Heart left ventricle (tissue), 16 donors: Measurements from ENCODE around the gene MICAL2. TPM values are rescaled to one million over a fixed set of nuclear protein-coding genes. Genes with fewer than 3 reads are reported as not detected.

Source experiments
- ATAC-seq, 4 donors: fragments of 200-7000 bp; cut with Tn5 transposase; one replicate each; pipeline ENCODE4 v1.9.1; 2020 to 2022; ENCODE audit warnings: moderate library complexity in 4 of 4, mild to moderate bottlenecking in 3 of 4, moderate number of reproducible peaks in 1 of 4
- DNase-seq, 5 donors: peaks; one replicate each; pipeline ENCODE4 v3.0.0-alpha.2; 2020
- H3K27ac ChIP-seq, 12 donors: fragments of 200-600 bp; sonication (generic) in 4 of 12; one replicate each; pipeline versions ENCODE4 v1.5.0 to v1.8.0; 2016 to 2022; ENCODE audit warnings: mild to moderate bottlenecking in 2 of 12
- H3K27me3 ChIP-seq, 9 donors: fragments of 200-600 bp; sonication (generic) in 2 of 9; one replicate each; pipeline versions ENCODE4 v1.5.1 to v1.8.0; 2016 to 2022; ENCODE audit warnings: mild to moderate bottlenecking in 3 of 9
- H3K36me3 ChIP-seq, 9 donors: fragments of 200-600 bp; sonication (generic) in 2 of 9; one replicate each; pipeline versions ENCODE4 v1.5.0 to v1.8.0; 2018 to 2022; ENCODE audit warnings: mild to moderate bottlenecking in 2 of 9
- H3K4me1 ChIP-seq, 12 donors: fragments of 200-600 bp; sonication (generic) in 4 of 12; one replicate each; pipeline versions ENCODE4 v1.5.0 to v1.8.0; 2016 to 2022; ENCODE audit warnings: mild to moderate bottlenecking in 3 of 12
- H3K4me3 ChIP-seq, 12 donors: fragments of 200-600 bp; sonication (generic) in 4 of 12; one replicate each; pipeline versions ENCODE4 v1.5.0 to v1.8.0; 2017 to 2022; ENCODE audit warnings: mild to moderate bottlenecking in 9 of 12, moderate library complexity in 4 of 12
- H3K9me3 ChIP-seq, 12 donors: fragments of 200-600 bp; sonication (generic) in 4 of 12; one replicate each; pipeline versions ENCODE4 v1.5.0 to v1.8.0; 2016 to 2022; ENCODE audit warnings: mild to moderate bottlenecking in 1 of 12
- CTCF ChIP-seq, 12 donors: fragments of 200-600 bp; sonication (generic) in 4 of 12; IDR thresholded peaks; one replicate each; pipeline versions ENCODE4 v1.5.0 to v1.8.0; 2018 to 2022; ENCODE audit warnings: antibody characterized with exemption in 12 of 12, mild to moderate bottlenecking in 5 of 12
- POLR2A ChIP-seq, 2 donors: fragments of 450-650 bp; IDR thresholded peaks; one replicate each; pipeline ENCODE4 v1.6.1; 2017; ENCODE audit warnings: antibody characterized with exemption in 2 of 2, mild to moderate bottlenecking in 2 of 2, moderate library complexity in 2 of 2
- WGBS, 4 donors: extraction: QIAGEN DNeasy Blood & Tissue Kit in 2 of 4; methylation state at CpG; one replicate each; pipeline versions ENCODE4 v1.1.5 to v1.1.7; 2013 to 2018; 5-methylcytosine and 5-hydroxymethylcytosine counted together
- intact Hi-C, 10 donors: fragments of 100-400 bp; cut with DNase I; formaldehyde crosslinking; loops; one replicate each; pipeline versions ENCODE4 v1.11.1 to v1.14.2; 2022
- polyA plus RNA-seq, 2 donors: library from polyadenylated mRNA; stranded (reverse); fragments of 200-250 nt; gene quantifications; one replicate each; pipeline ENCODE4 v1.2.3, GENCODE V29; 2013
- total RNA-seq, 9 donors: library from RNA; depleted of rRNA in 2 of 9; stranded (reverse); fragments of >200 nt in 2 of 9; fragmentation: NEBNext Ultra II Directional in 3 of 9; extraction: Animal tissue kit (Norgen Biotek cat#: 25700) in 3 of 9; gene quantifications; one replicate each; pipeline versions ENCODE4 v1.1.0 to v1.2.4, GENCODE V29; 2016 to 2023
- donor health status: ischemic (EF 13 %, LVEDD 7.1; RV severe dilation, severe dysfunction).
- donor health status: healthy with polysubstance abuse.
- donor health status: DM: no; HTN: yes; CAD: no.
- donor health status: DM: no; HTN: no; CAD: no.
- donor health status: ischemic (EF 25% LVEDD 6.9; RV normal size, moderate dysfunction).
- donor health status: ischemic (EF 25% LVEDD 5.7; RV mildly dilated, moderate dysfunction).
- donor health status: healthy.
- donor health status: DM: yes; HTN: yes; CAD: no.
- donor health status: ischemic (EF 35%, LVEDD 5.7; RV mildly dilated, moderate dysfunction).
- donor health status: nonischemic (EF 11% LVEDD 7.7; RV severe dilation, severe dysfunction).
- donor health status: DM: yes; HTN: yes; CAD: no.
- donor health status: PGD.
- donor health status: ischemic (EF 29% LVEDD 5.4; RV normal size, mild dysfunction).
- donor health status: nonischemic (EF 23%, LVEDD 6.1; RV moderate dilation, normal function).

MICAL2 gene
- total and polyA plus RNA-seq, 11 donors: 37.6 to 110 (median 86.4) TPM

GRCh38 chr11:12280199-12280837 lies 169.9 kb downstream of the MICAL2 start:
- intact Hi-C loops: loop anchor here (2.0 to 10.0 kb wide), 13 partner anchors 43 to 904 kb away; no protein-coding TSS in a partner anchor
- H3K4me1 ChIP-seq: peaks cover 0 to 9% (median 2%) of the 10 kb centered on the region in 12 donors
- ATAC-seq: no peak
- TF ChIP-seq CTCF (IDR thresholded peaks at IDR 0.05) (no peak), POLR2A (IDR thresholded peaks at IDR 0.05) (no peak)
- H3K9me3 ChIP-seq: no peaks in the 10 kb centered on the region
- no peak overlapping the region for H3K27ac ChIP-seq
- no peaks in the 10 kb centered on the region for H3K36me3 ChIP-seq
- no peaks in the 10 kb centered on the region for H3K27me3 ChIP-seq
- WGBS, 4 donors: 90 to 96% (median 94%) methylated on average over 4 of the region's 4 CpGs
- DNase-seq: no peak
- no peak overlapping the region for H3K4me3 ChIP-seq

- Histone ChIP-seq H3K9me3 (no peaks in the 10 kb centered on the region), H3K4me3 (no peak overlapping the region), H3K27ac (no peak overlapping the region), H3K27me3 (no peaks in the 10 kb centered on the region), H3K36me3 (no peaks in the 10 kb centered on the region), H3K4me1 (peaks cover 0 to 16% (median 5%) of the 10 kb centered on the region in 12 donors)
- ATAC-seq: peak in 2 of 4 donors; percentile 3 to 14
- WGBS, 4 donors: 91 to 94% (median 93%) methylated on average over 10 to 15 of the region's 15 CpGs
- intact Hi-C loops: loop anchor here (1.0 to 10.0 kb wide), 14 partner anchors 44 to 904 kb away; no protein-coding TSS in a partner anchor
- TF ChIP-seq CTCF (IDR thresholded peaks at IDR 0.05): no peak
- TF ChIP-seq POLR2A (IDR thresholded peaks at IDR 0.05): no peak
- DNase-seq: no peak
Measured at GRCh38 chr11:12280838-12281565, 170.6 kb downstream of the MICAL2 start.

- ATAC-seq (peak in 3 of 4 donors; percentile 66 to 75 (median 70)), DNase-seq (peak; percentile 78 to 89 (median 81))
- intact Hi-C loops: loop anchor here (1.0 to 10.0 kb wide), 16 partner anchors 45 to 903 kb away; no protein-coding TSS in a partner anchor
- H3K4me3 ChIP-seq: no peak overlapping the region
- no peaks in the 10 kb centered on the region for H3K36me3 ChIP-seq
- H3K27me3 ChIP-seq: no peaks in the 10 kb centered on the region
- H3K9me3 ChIP-seq: no peaks in the 10 kb centered on the region
- TF ChIP-seq CTCF (IDR thresholded peaks at IDR 0.05) (peak; percentile 92 to 98 (median 96)), POLR2A (IDR thresholded peaks at IDR 0.05) (no peak)
- H3K27ac ChIP-seq: no peak overlapping the region
- peaks cover 0 to 24% (median 9%) of the 10 kb centered on the region in 12 donors for H3K4me1 ChIP-seq
- WGBS, 4 donors: 30 to 34% (median 32%) methylated on average over 12 of the region's 12 CpGs
Measured at GRCh38 chr11:12281571-12282478, 171.4 kb downstream of the MICAL2 start.
